HepG2 (cell line): ENCODE data around the gene ZFP3. TPM values are rescaled to one million over a fixed set of nuclear protein-coding genes. Genes with fewer than 3 reads are reported as not detected.

Source experiments
- CHCHD3 ChIP-seq: sonication (generic); formaldehyde crosslinking; IDR thresholded peaks from 2 replicates; pipeline ENCODE4 v1.8.0; 2022; ENCODE audit warnings: mild to moderate bottlenecking, missing genetic modification reagents, moderate library complexity
- DRAP1 ChIP-seq: IDR thresholded peaks from 2 replicates; pipeline ENCODE4 v1.6.1; 2016; ENCODE audit warnings: missing genetic modification reagents, missing compliant biosample characterization
- GABPA ChIP-seq, 2 experiments: IDR thresholded peaks; 2 replicates each; pipeline ENCODE4 v1.6.1; 2011 to 2016; ENCODE audit warnings: low read depth in 2 of 2, low read length in 1 of 2, missing biosample characterization in 1 of 2, missing genetic modification characterization in 1 of 2
- HMGXB4 ChIP-seq, 2 experiments: sonication (generic) in 1 of 2; formaldehyde crosslinking in 1 of 2; IDR thresholded peaks; 2 replicates each; pipeline versions ENCODE4 v1.4.0 to v1.6.1; 2018 to 2020; ENCODE audit warnings: missing genetic modification reagents in 2 of 2, borderline replicate concordance in 1 of 2, low read depth in 1 of 2, mild to moderate bottlenecking in 1 of 2, missing biosample characterization in 1 of 2
- JARID2 ChIP-seq: sonication (generic); formaldehyde crosslinking; IDR thresholded peaks from 2 replicates; pipeline ENCODE4 v1.8.1; 2023; ENCODE audit warnings: missing genetic modification reagents, inconsistent platforms; ENCODE audit not compliant: insufficient replicate concordance
- KLF15 ChIP-seq: sonication (generic); formaldehyde crosslinking; IDR thresholded peaks from 2 replicates; pipeline ENCODE4 v1.8.1; 2023; ENCODE audit warnings: borderline replicate concordance, mild to moderate bottlenecking, inconsistent platforms, missing genetic modification reagents, mixed read lengths
- MYC ChIP-seq: sonication (generic); formaldehyde crosslinking; IDR thresholded peaks from 2 replicates; pipeline ENCODE4 v1.9.0; 2021; ENCODE audit warnings: missing genetic modification reagents, borderline replicate concordance
- NPAS2 ChIP-seq: sonication (generic); formaldehyde crosslinking; IDR thresholded peaks from 2 replicates; pipeline ENCODE4 v1.8.0; 2022; ENCODE audit warnings: mild to moderate bottlenecking, missing genetic modification reagents, borderline replicate concordance
- PRPF4 ChIP-seq: fragments of 200-400 bp; formaldehyde crosslinking; IDR thresholded peaks from 2 replicates; pipeline ENCODE4 v1.6.1; 2016; ENCODE audit warnings: low read length, low read depth; ENCODE audit not compliant: poor library complexity, severe bottlenecking
- SRY ChIP-seq: sonication (generic); formaldehyde crosslinking; IDR thresholded peaks from 2 replicates; pipeline ENCODE4 v1.8.0; 2022; ENCODE audit warnings: mild to moderate bottlenecking, missing genetic modification reagents
- TRIM24 ChIP-seq: sonication (generic); formaldehyde crosslinking; IDR thresholded peaks from 2 replicates; pipeline ENCODE4 v1.8.0; 2022; ENCODE audit warnings: mild to moderate bottlenecking, missing genetic modification reagents
- ZNF10 ChIP-seq: sonication (generic); formaldehyde crosslinking; IDR thresholded peaks from 2 replicates; pipeline ENCODE4 v1.4.0; 2020; ENCODE audit warnings: mild to moderate bottlenecking, low read depth, missing genetic modification reagents, borderline replicate concordance
- ZNF253 ChIP-seq: sonication (generic); formaldehyde crosslinking; IDR thresholded peaks from 2 replicates; pipeline ENCODE4 v1.8.0; 2022; ENCODE audit warnings: mild to moderate bottlenecking, missing genetic modification reagents, borderline replicate concordance
- ZNF570 ChIP-seq: sonication (generic); formaldehyde crosslinking; IDR thresholded peaks from 2 replicates; pipeline ENCODE4 v1.4.0; 2020; ENCODE audit warnings: mild to moderate bottlenecking, missing genetic modification reagents, borderline replicate concordance
- ZNF710 ChIP-seq: sonication (generic); formaldehyde crosslinking; IDR thresholded peaks from 2 replicates; pipeline ENCODE4 v1.5.0; 2020; ENCODE audit warnings: mild to moderate bottlenecking, missing genetic modification reagents, borderline replicate concordance
- ZNF740 ChIP-seq: sonication (generic); formaldehyde crosslinking; IDR thresholded peaks from 2 replicates; pipeline ENCODE4 v1.4.0; 2020; ENCODE audit warnings: missing genetic modification reagents
- polyA plus RNA-seq, 8 experiments: library from polyadenylated mRNA; depleted of rRNA in 3 of 8; stranded (reverse) in 7 of 8; unstranded in 1 of 8; fragments of >200 nt; fragmentation: Illumina TruSeq in 4 of 8; extraction: Trizol in 4 of 8; gene quantifications; 2 replicates each; pipeline versions ENCODE4 v1.2.1 to v1.2.3, GENCODE V29; 2011 to 2016; ENCODE audit warnings: low read depth in 4 of 8, missing spikeins in 1 of 8, mixed read lengths in 1 of 8; ENCODE audit not compliant: insufficient read depth in 1 of 8
- total RNA-seq, 5 experiments: library from RNA; depleted of rRNA; stranded (reverse); fragments of >200 nt; fragmentation: Illumina TruSeq; extraction: Trizol; gene quantifications; 2 replicates each; pipeline ENCODE4 v1.2.3, GENCODE V29; 2016; ENCODE audit warnings: low read depth in 1 of 5
- TF ChIP-seq, protein P1 (sequence below): sonication (generic); formaldehyde crosslinking; IDR thresholded peaks from 2 replicates; pipeline ENCODE4 v1.4.0; 2020; ENCODE audit warnings: missing genetic modification reagents
- TF ChIP-seq, protein P2 (sequence below): sonication (generic); formaldehyde crosslinking; IDR thresholded peaks from 2 replicates; pipeline ENCODE4 v1.8.1; 2023; ENCODE audit warnings: mild to moderate bottlenecking, inconsistent platforms, moderate library complexity, missing genetic modification reagents, borderline replicate concordance
- TF ChIP-seq, protein P3 (sequence below): sonication (generic); formaldehyde crosslinking; IDR thresholded peaks from 2 replicates; pipeline ENCODE4 v1.4.0; 2020; ENCODE audit warnings: mild to moderate bottlenecking, missing genetic modification reagents

ZFP3 gene
- total and polyA plus RNA-seq, 2 of the 13 experiments (the other 11 are each of a cell fraction or from before 2014, with no cell fraction given): not detected

DNA sequence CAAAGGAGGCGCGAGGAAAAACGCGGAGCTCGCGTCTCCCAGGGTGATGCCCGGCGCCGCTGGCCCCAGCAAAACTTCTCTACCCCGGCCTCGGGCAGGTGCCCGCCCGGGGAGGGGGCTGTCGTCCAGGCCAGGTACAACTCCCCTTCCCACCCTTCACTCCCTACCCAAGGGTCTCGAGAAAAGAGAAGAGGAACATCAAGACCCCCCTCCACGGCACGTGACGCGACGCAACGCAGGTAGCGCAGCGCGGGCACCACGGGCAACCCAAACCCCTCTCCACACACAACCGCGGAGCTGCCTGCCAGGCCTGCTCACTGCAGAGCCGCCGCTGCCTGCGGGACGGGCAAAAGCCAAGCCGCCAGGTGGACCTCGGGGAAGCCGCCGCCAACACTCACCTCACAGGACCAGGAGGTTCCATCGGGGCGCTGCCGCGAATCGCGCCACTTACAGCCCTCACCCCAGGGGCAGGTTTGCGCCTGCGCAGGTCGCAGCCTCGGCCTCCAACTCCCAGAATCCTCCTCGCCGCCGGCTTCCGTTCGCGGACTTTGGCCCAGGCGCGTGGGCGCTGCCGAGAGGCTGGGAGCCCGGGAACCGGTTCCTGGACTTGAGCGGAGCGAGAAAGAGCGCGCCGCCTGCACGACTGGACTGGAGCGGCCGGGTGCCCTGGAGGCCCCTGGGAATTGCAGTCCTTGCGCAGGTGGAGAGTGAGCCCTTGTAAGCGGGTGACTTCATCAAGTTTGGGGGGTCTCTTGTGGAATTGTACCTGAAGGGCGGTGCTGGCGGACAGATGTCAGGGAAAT lies 33.3 kb downstream of the ZFP3 start, which contains the start of gene ZNF232 (continued):
- no peak for TF ChIP-seq ZNF253 (CRISPR knock-in tag)
- TF ChIP-seq, protein P1, sequence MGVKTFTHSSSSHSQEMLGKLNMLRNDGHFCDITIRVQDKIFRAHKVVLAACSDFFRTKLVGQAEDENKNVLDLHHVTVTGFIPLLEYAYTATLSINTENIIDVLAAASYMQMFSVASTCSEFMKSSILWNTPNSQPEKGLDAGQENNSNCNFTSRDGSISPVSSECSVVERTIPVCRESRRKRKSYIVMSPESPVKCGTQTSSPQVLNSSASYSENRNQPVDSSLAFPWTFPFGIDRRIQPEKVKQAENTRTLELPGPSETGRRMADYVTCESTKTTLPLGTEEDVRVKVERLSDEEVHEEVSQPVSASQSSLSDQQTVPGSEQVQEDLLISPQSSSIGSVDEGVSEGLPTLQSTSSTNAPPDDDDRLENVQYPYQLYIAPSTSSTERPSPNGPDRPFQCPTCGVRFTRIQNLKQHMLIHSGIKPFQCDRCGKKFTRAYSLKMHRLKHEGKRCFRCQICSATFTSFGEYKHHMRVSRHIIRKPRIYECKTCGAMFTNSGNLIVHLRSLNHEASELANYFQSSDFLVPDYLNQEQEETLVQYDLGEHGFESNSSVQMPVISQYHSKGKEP: no peak
- peak; percentile 47 for TF ChIP-seq GABPA (IDR thresholded peaks at IDR 0.05; ENCODE audit: low read depth, low read length)
- TF ChIP-seq GABPA (CRISPR knock-in tag; IDR thresholded peaks at IDR 0.05; ENCODE audit: low read depth): peak; percentile 89
- no peak for TF ChIP-seq PRPF4
- TF ChIP-seq, protein P2, sequence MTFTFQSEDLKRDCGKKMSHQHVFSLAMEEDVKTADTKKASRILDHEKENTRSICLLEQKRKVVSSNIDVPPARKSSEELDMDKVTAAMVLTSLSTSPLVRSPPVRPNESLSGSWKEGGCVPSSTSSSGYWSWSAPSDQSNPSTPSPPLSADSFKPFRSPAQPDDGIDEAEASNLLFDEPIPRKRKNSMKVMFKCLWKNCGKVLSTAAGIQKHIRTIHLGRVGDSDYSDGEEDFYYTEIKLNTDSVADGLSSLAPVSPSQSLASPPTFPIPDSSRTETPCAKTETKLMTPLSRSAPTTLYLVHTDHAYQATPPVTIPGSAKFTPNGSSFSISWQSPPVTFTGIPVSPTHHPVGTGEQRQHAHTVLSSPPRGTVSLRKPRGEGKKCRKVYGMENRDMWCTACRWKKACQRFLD (CRISPR knock-in tag): no peak
- no peak for TF ChIP-seq TRIM24 (CRISPR knock-in tag)
- TF ChIP-seq ZNF570 (CRISPR knock-in tag): no peak
- TF ChIP-seq NPAS2 (CRISPR knock-in tag): no peak
- TF ChIP-seq ZNF710 (CRISPR knock-in tag): no peak
- TF ChIP-seq MYC (CRISPR knock-in tag): peak; percentile 94; the same call in 1 of the 2 replicates
- TF ChIP-seq KLF15: no peak
- TF ChIP-seq DRAP1 (CRISPR knock-in tag): peak; percentile 60
- TF ChIP-seq SRY (CRISPR knock-in tag): peak; percentile 80; the same call in 1 of the 2 replicates
- TF ChIP-seq CHCHD3: peak; percentile 76; the same call in 1 of the 2 replicates
- no peak for TF ChIP-seq ZNF10 (CRISPR knock-in tag)
- peak; percentile 33 for TF ChIP-seq JARID2 (CRISPR knock-in tag)
- peak; percentile 72 to 84; a peak in 3 of 4 replicates for TF ChIP-seq HMGXB4 (CRISPR knock-in tag; IDR thresholded peaks at IDR 0.05; ENCODE audit: borderline replicate concordance in 1 of 2, low read depth in 1 of 2)
- TF ChIP-seq ZNF740 (CRISPR knock-in tag): no peak; the same call in 1 of the 2 replicates
- TF ChIP-seq, protein P3, sequence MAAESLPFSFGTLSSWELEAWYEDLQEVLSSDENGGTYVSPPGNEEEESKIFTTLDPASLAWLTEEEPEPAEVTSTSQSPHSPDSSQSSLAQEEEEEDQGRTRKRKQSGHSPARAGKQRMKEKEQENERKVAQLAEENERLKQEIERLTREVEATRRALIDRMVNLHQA: no peak
